ENCODE measurements around the gene SLCO1B3.
A peak's percentile ranks its signal among the peaks of the same experiment; 100 is the strongest.
"Not testable (repeated sequence)": the region's sequence is repeated elsewhere in the genome, so short reads cannot be mapped to it uniquely, and the experiment has no call there.

The SLCO1B3 gene, protein sequence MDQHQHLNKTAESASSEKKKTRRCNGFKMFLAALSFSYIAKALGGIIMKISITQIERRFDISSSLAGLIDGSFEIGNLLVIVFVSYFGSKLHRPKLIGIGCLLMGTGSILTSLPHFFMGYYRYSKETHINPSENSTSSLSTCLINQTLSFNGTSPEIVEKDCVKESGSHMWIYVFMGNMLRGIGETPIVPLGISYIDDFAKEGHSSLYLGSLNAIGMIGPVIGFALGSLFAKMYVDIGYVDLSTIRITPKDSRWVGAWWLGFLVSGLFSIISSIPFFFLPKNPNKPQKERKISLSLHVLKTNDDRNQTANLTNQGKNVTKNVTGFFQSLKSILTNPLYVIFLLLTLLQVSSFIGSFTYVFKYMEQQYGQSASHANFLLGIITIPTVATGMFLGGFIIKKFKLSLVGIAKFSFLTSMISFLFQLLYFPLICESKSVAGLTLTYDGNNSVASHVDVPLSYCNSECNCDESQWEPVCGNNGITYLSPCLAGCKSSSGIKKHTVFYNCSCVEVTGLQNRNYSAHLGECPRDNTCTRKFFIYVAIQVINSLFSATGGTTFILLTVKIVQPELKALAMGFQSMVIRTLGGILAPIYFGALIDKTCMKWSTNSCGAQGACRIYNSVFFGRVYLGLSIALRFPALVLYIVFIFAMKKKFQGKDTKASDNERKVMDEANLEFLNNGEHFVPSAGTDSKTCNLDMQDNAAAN

DNA sequence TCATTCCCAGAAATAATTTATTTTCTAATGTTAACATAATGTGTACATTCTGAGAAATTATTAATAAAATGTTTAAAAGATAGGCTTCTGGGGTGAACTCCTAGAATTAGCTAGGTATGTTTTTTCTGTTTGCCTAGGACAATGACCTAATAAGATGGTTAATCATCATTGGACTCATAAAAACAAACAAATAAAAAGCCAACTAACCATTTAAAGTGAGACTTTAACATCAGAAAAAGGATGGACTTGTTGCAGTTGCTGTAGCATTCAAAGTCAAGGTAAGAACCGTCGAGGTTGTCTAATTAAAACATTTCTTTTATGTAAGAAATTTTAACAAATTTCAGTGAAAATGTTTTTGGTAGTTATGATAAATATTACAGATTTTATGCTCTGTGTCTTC is at the start of gene SLCO1B3:
Gene SLCO1B3, plus strand, starts transcription at position 219 of the 400 bp plus-strand sequence. CDS start 5,034 bp downstream, outside the sequence.
- DNase-seq (ENCODE audit: low spot score): no peak

DNA sequence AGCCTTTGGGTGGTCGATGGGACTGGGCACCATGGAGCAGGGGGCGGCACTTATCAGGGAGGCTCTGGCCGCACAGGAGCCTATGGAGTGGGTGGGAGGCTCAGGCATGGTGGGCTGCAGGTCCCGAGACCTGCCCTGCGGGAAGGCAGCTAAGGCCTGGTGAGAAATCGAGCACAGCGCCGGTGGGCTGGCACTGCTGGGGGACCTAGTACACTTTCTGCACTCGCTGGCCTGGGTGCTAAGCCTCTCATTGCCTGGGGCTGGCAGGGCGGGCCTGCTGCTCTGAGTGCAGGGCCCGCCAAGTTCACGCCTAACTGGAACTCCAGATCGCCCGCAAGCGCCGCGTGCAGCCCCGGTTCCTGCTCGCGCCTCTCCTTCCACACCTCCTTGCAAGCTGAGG is 33.1 kb upstream of the SLCO1B3 start:
- no peak for DNase-seq (ENCODE audit: low spot score)

DNA sequence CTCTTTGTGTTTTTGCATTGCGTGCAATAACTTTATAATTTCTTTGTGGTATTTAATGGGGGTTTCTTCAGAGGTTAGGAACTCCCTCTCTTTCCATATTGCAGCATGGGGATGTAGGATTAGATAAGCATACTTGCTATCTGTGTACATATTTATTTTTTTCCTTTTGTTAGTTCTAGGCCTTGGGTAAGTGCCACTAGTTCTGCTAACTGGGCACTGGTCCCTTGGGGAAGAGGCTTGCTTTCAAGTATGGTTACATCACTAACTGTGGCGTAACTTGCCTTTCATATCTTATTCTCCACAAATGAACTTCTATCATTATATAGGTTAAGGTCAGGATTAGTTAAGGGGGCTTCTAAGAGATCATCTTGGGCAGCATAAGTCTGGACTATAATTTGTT is 31.5 kb upstream of the SLCO1B3 start:
- DNase-seq (ENCODE audit: low spot score): no peak

GRCh38 chr12:20779971-20780370 is 30.5 kb upstream of the SLCO1B3 start:
- DNase-seq (ENCODE audit: low spot score): not testable (repeated sequence)

- DNase-seq (ENCODE audit: low spot score): not testable (repeated sequence)
Measured at GRCh38 chr12:20783796-20784357, 26.6 kb upstream of the SLCO1B3 start.

GRCh38 chr12:20792971-20793370 is 17.5 kb upstream of the SLCO1B3 start:
- DNase-seq (ENCODE audit: low spot score): no peak

GRCh38 chr12:20798554-20798953 is 12.0 kb upstream of the SLCO1B3 start:
- DNase-seq (ENCODE audit: low spot score): peak; percentile 34

GRCh38 chr12:20800160-20800559 is 10.3 kb upstream of the SLCO1B3 start:
- no peak for DNase-seq (ENCODE audit: low spot score)

DNA sequence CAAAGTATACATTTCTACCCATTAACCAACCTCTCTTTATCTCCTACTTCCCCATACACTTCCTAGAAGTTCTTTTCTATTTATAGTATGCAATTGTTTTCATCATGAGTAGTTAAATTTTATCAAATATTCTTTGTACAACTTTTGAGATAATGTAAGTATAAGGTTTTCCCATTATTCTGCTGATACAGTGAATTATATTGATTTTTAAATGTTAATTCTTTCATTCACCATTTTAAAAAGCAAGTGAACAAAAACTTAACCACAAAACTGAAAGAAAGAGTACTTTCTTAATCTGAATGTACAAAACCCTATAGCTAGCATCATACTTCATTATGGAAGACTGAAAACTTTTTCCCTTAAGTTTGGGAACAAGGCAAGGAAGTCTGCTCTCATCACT is 9.5 kb upstream of the SLCO1B3 start:
- DNase-seq (ENCODE audit: low spot score): no peak

- no peak for DNase-seq (ENCODE audit: low spot score)
Measured at GRCh38 chr12:20805921-20806320, 4.6 kb upstream of the SLCO1B3 start.

GRCh38 chr12:20807192-20808080 is 3.1 kb upstream of the SLCO1B3 start:
- DNase-seq (ENCODE audit: low spot score): no peak

DNA sequence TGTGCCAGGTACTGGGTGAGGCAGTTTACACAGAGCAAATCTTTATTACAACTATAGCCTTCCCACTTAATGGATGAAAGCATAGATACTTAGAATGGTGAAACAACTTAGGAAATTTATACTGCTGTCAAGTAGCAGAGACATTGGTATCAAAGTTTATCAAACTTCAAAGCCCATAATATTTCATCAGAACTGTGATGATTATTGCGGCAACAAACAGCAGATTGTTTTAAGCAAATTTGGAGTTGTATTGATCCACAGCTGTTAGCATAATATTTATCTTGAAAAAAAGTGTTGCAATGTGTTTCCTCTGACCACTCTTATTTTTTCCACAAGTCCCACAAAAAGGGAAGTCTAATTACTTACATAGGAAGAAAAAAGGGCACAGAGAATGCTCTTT is 2.0 kb upstream of the SLCO1B3 start:
- DNase-seq (ENCODE audit: low spot score): no peak

- DNase-seq (ENCODE audit: low spot score): no peak
Measured at GRCh38 chr12:20815574-20815973, 5.1 kb downstream of the SLCO1B3 start.

- no peak for DNase-seq (ENCODE audit: low spot score)
Measured at GRCh38 chr12:20822415-20822814, 11.9 kb downstream of the SLCO1B3 start.

- no peak for DNase-seq (ENCODE audit: low spot score)
Measured at GRCh38 chr12:20822925-20823324, 12.4 kb downstream of the SLCO1B3 start.

DNA sequence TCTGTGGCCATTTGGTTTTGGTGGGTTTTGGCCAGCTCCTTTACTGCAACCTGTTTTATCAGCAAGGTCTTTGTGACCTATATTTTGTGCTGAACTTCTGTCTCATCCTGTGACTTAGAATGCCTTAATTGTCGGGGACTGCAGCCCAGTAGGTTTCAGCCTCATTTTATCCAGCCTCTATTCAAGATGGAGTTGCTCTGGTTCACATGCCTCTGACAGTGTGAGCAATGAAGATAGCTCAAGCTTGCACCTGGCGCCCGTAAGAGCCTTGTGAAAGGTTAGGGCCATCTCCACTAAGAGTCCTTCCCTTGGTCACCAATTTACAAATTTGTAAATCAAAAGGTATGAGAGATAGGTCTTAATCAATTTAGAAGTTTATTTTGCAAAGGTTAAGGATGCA is 19.4 kb downstream of the SLCO1B3 start:
- DNase-seq (ENCODE audit: low spot score): no peak

- DNase-seq (ENCODE audit: low spot score): peak; percentile 1
Measured at GRCh38 chr12:20830456-20830855, 20.0 kb downstream of the SLCO1B3 start.

GRCh38 chr12:20832911-20833310 is 22.4 kb downstream of the SLCO1B3 start:
- DNase-seq (ENCODE audit: low spot score): peak; percentile 21

- DNase-seq (ENCODE audit: low spot score): no peak
Measured at GRCh38 chr12:20852649-20853048, 42.1 kb downstream of the SLCO1B3 start.

- DNase-seq (ENCODE audit: low spot score): no peak
Measured at GRCh38 chr12:20863056-20863455, 52.6 kb downstream of the SLCO1B3 start.

GRCh38 chr12:20865873-20866272 is 55.4 kb downstream of the SLCO1B3 start:
- no peak for DNase-seq (ENCODE audit: low spot score)

DNA sequence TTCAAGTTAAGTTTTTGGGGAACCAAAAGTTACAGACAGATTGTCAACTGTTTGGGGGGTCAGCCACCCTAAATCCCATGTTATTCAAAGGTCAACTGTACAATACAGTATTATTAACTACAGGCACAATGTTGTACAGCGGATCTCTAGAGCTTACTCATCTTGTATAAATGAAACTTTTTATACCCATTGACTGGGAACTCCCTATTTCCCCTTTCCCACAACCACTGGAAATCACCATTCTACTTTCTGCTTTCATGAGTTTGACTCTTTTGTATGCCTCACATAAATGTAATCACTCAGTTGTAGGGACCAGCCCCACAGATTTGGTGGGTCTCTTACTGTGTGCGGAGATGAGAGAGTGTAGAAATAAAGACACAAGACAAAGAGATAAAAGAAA is 57.8 kb downstream of the SLCO1B3 start:
- DNase-seq (ENCODE audit: low spot score): no peak

Data from pons (tissue), 1 donor.